GM12872 (cell line): ENCODE results near the gene FXYD6.

Source experiments
- CTCF ChIP-seq: IDR thresholded peaks from 3 replicates; pipeline ENCODE4 v1.5.1; 2011; ENCODE audit warnings: low read depth, mild to moderate bottlenecking, low read length, moderate library complexity; ENCODE audit not compliant: insufficient read depth

FXYD6 gene

DNA sequence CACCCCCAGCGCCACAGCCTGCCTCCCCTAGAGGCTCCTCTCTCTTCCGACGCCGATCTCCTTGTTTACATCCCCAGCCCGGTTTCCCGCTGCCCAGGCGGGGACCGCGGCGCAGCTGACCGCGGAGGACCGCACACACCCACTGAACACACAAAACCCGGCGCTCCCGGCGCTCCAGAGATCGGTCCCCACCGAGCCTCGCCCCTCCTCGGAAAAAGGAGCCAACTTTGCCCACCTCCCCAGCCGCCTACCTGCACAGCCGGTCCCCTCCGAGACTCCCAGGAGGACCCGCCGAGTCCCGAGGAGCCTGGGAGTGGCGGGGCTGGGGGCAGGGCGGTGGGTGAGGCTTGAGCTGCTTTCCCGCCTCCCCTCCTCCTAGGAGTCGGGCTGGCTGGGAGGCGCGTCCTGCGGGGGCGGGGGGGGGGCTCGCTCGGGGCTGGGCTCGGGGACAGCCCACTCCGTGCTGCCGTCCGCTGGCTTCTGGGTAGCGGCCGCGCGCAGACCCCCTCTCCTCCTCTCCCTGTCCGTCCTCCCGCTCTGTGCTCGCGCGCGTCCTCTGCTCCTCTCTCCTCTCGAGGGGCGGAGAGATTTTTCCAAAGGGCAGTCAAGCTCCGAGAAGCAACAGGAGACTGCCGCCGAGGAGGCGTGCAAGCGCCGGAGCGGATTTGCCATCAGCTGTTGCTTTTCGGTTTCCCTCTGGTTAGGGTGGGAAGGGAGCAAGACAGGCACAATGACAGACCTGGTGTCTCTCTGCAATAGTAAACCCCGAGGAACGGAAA, at the start of gene FXYD6:
Gene FXYD6 (minus strand): TSS at position 318 of the 779 bp plus-strand sequence. CDS start 33,882 bp downstream, outside the sequence.
- no peak for TF ChIP-seq CTCF

- no peak for TF ChIP-seq CTCF
Measured at GRCh38 chr11:117925198-117925925, 48.9 kb upstream of the FXYD6 start.

GRCh38 chr11:117924631-117925170, 48.2 kb upstream of the FXYD6 start:
- TF ChIP-seq CTCF: no peak

- TF ChIP-seq CTCF: 0 out of 3 replicates have a peak, but pooled peaks have one; percentile 4
Measured at GRCh38 chr11:117923773-117924172, 47.3 kb upstream of the FXYD6 start.

- no peak for TF ChIP-seq CTCF
Measured at GRCh38 chr11:117923275-117923674, 46.8 kb upstream of the FXYD6 start.

DNA sequence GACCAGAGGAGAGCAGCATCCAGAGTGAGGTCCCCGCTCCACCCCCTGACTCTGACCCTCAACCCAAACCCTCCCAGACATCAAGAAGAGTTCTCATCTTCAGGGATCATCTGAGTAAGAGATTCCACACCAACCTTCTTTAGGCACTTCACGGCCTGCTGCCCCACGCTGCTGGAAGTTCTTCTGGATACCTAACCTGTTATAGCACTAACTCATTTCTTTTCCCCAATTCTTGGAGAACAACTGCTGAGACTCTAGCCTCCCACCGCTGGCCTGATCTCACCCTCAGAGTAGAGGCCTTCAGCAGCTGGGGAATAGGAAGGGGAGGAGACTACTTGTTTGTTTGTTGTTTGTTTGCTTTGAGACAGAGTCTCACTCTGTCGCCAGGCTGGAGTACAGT, 45.4 kb upstream of the FXYD6 start:
- no peak for TF ChIP-seq CTCF

DNA sequence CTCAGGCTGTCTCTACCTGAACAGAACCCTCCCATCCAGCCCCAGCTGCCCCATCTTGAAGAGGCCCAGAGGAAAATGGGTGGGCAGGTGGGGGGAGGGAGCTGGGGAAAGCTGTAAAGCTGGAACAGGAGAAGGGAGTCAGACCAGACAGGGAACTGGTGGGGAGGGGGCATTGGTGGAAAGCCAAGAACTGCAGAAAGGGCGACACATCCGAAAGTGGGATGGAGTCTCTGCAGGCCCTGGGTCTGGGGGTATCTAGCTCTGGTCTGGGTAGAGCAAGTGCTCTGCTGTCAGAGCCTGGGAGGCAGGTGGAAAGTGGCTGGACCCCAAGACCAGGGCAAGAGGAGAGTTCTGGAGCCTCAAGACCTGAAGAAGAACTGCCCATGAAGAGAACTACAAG, 45.0 kb upstream of the FXYD6 start:
- TF ChIP-seq CTCF: no peak
